ENCODE results near the gene C1orf105.

GRCh38 chr1:172492421-172492820 is 71.9 kb downstream of the C1orf105 start:
- TF ChIP-seq CTCF (conservative IDR thresholded peaks at IDR 0.05; ENCODE audit: low read depth, low read length) = no peak
- TF ChIP-seq EZH2 (IDR thresholded peaks at IDR 0.05; ENCODE audit: borderline replicate concordance, low read depth, low read length, poor library complexity, severe bottlenecking) = no peak

Measured in A673 (cell line).